Muscle of back (tissue), 11 donors: ENCODE measurements around the gene ADCY4. TPM values are rescaled to one million over a fixed set of nuclear protein-coding genes. Genes with fewer than 3 reads are reported as not detected.
"Not testable (repeated sequence)": the region's sequence is repeated elsewhere in the genome, so short reads cannot be mapped to it uniquely, and the experiment has no call there.

Experiments
- DNase-seq, 3 donors: peaks; one replicate each; pipeline versions ENCODE4 v3.0.0 to v3.0.0-alpha.2; 2013
- polyA plus RNA-seq, 10 donors: library from polyadenylated mRNA; unstranded; fragments of 120-200 nt; gene quantifications; one replicate each; pipeline ENCODE4 v1.2.1, GENCODE V29; 2013; ENCODE audit not compliant: insufficient read length in 10 of 10

Gene ADCY4
- polyA plus RNA-seq, 10 donors = 8.5 to 23.7 (median 14.3) TPM

DNA sequence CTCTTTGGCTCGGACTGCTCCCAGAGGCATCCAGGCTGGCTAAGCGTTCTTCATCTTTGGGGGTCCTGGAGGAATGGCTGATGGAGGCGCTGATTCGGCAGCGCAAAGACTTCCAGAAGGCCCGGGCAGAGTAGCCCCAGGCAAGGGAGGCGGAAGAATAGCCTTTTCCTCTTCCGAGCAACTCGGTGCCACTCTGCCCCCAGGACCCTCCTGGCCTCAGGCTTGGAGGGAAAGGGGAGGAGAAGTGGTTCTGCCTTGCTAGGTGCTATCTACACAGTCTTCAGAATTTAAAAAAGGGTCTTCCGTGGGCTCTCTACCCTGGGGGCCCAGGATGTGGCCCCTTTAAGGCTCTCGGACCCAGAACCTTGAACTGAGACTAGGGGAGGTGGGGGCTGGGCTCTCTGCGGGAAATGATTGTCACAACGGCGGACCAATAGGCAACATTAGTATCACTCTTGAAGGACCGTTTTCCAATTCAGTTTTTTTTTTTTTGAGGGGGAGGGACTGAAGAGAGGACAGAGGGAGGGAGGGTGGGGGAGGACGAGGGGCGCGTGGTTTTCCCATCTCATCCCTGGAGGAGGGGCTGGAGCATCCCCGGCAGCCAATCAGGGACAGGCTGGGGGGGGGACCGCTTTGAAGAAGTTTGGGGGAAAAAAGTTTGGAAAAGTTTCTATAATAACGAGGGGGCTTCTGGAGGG lies 32.8 kb upstream of the ADCY4 start, which contains the start of gene NFATC4:
TSS of gene NFATC4 (plus strand) at position 671 of the 698 bp plus-strand sequence. CDS start 157 bp downstream, outside the sequence.
- DNase-seq = peak; percentile 93 to 98 (median 97)

DNA sequence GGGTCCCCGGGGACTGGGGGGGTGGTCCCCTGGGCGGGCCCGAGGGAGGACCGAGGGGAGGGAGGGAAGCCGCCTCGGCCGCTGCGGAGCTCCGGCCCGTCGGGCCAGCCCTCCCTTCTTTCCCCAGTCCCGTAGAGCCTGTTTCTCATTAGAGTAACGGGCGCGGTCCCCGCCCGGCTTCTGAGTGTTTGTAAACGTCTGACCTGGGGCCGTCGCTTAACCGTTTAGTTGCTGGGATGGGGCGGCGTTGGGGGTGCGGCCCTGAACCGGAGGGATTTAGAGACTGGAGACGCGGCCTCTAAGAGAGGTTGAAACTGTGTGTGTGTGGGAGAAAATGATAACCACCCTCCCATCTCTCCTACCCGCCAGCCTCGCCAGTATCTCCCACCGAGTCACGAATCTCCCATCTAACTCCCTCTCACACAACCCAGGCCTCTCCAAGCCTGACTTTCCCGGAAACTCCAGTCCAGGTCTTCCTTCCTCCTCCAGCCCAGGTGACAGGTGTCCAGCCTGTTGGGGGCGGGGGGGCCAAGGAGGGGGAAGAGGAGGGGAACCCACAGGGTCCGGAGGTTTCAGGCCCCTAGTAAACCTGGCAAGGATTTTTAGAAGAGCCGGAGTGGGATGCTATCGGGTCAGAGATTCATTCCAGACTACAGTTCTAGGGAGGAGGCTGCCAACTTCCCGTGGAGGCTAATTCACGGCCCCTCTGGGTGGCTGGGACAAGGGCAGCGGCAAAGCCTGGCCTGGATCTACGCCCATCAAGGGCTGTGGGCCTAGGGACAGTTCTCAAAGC lies 32.0 kb upstream of the ADCY4 start:
- DNase-seq = peak; percentile 89 to 97 (median 95)

DNA sequence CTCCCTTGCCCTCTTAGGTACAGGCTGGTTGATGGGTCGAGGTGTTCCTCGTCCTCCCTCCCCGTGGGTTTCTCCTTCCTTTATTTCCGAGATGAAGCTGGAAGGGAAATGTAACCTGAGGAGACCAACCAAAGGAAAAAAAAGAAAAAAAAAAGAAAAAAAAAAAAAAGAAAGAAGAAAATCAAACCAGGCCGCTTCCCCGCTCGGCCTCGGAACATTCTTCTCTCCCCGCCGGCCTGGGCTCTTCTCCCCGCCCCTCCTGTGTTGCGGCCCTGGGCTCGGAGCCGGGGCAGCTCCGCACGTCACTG lies 31.5 kb upstream of the ADCY4 start:
- DNase-seq = no peak

GRCh38 chr14:24365600-24366412 lies 30.9 kb upstream of the ADCY4 start:
- DNase-seq = peak; percentile 82 to 93 (median 88)

DNA sequence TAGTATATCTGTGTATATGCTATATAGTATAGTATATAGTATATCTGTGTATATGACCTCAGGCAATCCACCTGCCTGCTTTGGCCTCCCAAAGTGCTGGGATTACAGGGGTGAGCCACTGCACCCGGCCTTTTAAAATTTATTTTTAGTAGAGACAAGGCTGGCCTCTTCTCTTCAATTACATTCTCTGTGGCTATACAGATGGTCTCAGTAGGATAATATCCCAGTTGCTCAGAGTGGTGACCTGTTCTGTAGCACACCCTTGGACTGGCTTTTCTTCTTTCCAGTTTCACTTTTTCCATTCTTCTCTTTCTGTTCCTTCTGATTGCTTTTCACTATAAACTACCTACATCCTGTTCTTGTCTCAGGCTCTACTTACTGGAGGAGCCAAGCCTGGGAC lies 30.0 kb upstream of the ADCY4 start:
- no peak for DNase-seq

DNA sequence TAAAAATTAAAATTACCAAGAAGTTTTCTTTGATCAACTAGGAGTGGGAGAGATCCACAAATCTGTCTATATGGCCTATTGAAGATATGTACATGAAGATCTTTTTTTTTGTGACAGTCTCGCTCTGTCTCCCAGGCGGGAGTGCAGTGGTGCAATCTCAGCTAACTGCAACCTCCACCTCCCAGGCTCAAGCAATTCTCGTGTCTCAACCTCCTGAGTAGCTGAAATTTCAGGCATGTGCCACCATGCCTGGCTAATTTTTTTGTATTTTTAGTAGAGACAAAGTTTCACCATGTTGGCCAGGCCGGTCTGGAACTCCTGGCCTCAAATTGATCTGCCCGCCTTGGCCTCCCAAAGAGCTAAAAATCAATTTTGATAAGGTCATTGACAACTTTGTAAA lies 28.5 kb upstream of the ADCY4 start:
- DNase-seq = no peak

GRCh38 chr14:24362241-24362960 lies 27.5 kb upstream of the ADCY4 start:
- DNase-seq = no peak

DNA sequence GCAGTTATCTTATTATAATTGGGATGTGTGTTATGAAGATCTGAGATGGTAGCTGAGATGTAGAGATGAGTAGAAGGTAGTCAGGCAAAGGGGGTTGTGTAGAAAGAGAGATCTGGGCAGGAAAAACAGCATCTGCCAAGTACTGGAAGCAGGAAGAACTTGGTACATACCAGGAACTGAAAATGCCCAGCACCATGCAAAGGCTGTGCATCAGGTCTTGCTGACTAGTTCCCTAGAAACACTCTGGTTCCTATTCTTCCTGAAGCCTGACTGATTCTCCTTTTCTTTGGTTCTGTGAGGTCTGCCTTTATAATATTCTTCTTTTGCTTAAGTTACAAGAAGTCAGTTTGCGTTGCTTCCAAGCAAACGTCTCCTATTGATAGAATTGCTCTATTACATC lies 26.5 kb upstream of the ADCY4 start:
- no peak for DNase-seq

GRCh38 chr14:24360281-24360680 lies 25.4 kb upstream of the ADCY4 start:
- no peak for DNase-seq

DNA sequence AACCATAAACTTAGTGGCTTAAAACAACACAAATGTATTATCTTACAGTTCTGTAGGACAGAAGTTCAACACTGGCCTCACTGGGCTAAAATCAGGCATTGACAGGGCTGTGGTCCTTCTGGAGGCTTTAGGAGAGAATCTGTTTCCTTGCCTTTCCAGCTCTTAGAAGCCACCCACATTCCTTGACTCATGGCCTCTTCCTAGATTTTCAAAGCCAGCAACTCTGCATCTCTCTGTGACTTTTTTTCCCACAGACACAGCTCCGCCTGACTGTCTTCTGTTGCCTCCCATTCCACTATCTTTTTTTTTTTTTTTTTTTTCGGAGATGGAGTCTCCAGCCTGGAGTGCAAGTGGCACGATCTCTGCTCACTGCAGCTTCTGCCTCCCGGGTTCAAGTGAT lies 21.3 kb upstream of the ADCY4 start:
- DNase-seq = no peak

- DNase-seq = no peak
Measured at GRCh38 chr14:24355009-24355408, 20.1 kb upstream of the ADCY4 start.

- not testable (repeated sequence) for DNase-seq
Measured at GRCh38 chr14:24354482-24354825, 19.6 kb upstream of the ADCY4 start.

DNA sequence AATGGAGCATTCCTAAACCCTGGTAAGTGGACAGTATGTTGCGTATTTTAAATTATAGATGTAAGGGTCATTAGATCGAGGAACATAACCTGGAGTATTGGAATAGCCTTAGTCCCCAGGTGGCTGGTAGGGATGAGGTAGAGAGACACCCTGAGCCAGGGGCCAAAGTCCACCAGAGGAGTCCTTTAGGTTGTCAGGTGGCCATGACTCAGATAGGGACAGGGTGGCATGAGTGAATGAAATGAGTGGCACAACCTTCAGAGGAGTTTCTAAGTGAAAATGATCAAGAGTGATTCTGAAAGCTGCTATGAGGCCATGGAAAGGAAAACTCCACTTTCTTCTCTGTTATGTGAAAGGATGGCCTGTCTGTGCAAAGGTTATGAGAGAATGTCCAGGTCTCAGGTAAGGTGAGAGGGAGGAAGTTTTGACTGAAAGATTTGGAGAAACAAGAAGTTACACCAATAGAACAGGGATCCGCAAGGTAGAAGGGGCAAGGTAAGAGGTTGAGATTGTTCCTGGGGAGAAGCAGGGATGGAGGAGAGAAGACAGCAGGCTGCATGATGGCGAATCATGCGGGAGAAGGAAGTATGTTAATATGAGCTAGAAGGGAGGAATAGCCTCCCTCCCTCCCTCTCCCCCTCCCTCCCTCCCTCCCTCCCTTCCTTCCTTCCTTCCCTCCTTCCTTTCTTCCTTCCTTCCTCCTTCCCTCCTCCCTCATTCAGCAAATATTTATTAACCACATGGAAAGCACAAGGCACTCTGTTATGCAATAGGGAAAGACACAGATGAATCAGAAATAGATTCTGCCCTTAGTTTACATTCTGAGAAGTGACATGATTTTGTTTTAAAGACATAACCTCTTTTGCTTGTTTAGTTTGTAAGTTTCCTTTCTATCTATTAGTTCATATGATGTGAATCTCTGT lies 18.9 kb upstream of the ADCY4 start:
- DNase-seq = no peak

DNA sequence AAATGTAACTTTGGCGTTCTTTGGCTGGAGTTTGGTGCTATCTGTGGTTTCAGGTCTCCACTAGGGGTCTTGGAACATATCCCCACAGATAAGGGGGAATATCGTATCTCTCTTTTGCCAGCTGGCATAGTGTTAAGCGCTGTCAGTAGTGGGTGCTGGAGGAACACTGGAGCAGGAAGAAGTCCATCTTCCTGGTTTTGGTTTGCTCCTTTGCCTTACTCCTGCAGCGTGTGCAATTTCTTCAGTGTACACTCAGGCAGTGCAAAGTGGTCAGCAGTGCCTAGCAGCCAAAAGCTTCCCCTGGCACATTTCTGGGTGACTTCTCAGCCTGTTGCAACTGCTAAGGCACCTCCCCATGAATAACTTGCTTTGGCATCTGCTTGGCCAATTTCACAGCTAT lies 16.6 kb upstream of the ADCY4 start:
- DNase-seq = no peak

- no peak for DNase-seq
Measured at GRCh38 chr14:24349742-24350141, 14.9 kb upstream of the ADCY4 start.

DNA sequence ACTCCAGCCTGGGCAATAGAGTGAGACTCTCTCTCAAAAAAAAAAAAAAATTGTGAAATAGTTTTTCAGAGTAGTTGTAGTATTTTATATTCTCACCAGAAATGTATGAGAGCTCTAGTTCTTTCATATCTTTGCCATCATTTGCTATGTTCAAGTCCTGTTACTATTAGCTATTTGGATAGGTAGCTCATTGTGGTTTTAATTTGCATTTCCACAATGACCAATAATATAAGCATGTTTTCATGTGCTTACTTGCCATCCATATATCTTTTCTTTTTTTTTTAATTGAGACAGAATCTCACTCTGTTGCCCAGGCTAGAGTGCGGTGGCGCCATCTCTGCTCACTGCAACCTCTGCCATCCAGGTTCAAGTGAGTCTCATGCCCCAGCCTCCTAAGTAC lies 13.3 kb upstream of the ADCY4 start:
- no peak for DNase-seq

- DNase-seq = no peak
Measured at GRCh38 chr14:24347134-24347533, 12.3 kb upstream of the ADCY4 start.

DNA sequence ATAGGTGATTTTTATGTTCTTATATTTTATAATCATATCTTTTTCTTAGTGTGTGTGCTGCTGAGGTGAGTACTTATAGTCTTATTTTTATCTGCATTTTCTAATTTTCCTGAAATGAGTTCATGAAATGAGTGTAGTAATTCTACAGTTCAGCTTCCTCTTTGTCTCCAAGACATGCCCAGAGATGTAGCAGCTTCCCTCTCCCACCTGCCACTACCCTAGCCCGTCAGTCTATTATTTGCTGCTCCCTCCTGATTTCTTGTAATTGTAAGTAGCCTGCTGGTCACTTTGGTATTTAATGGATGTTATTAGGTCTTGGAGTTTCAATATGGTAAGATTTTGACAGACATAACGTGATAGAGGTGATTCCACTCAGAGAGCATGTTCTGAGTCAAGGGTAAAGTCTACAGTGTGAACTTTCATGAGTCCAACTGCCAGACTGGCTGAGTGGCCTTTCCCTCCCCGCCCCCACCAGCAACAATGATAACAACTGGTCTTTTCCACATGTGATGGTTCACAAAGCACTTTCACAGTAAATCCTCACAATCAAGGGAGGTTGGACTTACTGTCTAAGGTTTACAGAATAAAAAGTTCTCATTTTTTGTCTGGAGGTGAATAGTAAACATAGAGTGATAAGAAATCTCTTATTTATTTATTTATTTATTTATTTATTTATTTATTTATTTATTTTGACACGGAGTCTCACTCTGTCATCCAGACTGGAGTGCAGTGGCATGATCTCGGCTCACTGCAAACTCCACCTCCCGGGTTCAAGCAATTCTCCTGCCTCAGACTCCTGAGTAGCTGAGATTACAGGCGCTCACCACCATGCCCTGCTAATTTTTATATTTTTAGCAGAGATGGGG lies 9.2 kb upstream of the ADCY4 start:
- no peak for DNase-seq

DNA sequence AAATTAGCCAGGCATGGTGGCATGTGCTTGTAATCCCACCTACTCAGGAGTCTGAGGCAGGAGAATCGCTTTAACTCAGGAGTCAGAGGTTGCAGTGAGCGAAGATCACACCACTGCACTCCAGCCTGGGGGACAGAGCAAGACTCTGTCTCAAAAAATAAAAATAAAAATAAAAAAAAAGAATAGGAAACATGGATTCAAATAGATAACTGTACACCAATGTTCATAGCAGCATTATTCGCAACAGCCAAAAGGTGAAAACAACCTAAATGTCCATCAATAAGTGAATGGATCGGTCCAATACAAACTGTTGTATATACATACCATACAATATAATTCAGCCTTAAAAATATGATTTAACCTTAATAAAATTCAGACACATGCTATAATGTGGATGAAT lies 8.0 kb upstream of the ADCY4 start:
- no peak for DNase-seq

DNA sequence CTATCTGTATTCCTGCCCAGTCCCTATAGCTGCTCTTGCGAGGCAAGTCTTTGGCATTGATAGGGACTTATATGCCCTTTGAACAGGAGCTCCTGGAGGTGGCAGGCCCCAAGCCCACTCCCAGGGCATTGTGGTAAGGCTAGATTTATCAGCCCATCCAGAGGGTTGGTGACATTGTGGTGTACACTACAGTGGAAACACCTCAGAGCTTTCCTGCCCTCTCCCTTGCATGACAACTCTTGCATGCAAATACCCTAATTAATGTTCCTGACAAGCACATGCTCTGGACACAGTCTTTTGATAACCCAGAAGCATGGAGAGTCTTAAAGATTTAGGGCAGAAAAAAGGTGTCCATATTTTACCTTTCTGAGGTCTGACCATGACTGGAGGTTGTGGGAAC lies 5.7 kb upstream of the ADCY4 start:
- DNase-seq = no peak
